ENCODE measurements around the gene ZC3H6.

The ZC3H6 gene

DNA sequence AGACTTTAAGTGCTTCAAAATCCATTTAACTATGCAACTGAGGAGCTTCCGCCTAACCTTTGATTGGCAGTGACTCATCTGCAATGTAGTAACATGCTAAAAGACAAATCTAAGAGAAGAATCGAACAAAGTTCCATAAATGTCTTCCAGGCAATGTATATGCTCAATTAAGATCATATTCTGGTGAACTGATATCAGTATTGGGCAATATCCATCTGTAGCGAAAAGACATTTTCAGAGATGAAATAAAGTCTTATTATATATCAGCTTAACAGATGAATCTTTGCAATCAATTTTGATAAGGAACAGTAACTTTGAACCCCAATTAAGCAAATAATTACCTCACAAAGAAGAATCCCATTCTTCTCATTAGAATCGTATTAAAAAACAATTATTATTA is 32.2 kb upstream of the ZC3H6 start:
- TF ChIP-seq, protein P1, sequence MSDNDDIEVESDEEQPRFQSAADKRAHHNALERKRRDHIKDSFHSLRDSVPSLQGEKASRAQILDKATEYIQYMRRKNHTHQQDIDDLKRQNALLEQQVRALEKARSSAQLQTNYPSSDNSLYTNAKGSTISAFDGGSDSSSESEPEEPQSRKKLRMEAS (IDR thresholded peaks at IDR 0.05; ENCODE audit: low read depth, low read length), result no peak
- TF ChIP-seq, protein P2, sequence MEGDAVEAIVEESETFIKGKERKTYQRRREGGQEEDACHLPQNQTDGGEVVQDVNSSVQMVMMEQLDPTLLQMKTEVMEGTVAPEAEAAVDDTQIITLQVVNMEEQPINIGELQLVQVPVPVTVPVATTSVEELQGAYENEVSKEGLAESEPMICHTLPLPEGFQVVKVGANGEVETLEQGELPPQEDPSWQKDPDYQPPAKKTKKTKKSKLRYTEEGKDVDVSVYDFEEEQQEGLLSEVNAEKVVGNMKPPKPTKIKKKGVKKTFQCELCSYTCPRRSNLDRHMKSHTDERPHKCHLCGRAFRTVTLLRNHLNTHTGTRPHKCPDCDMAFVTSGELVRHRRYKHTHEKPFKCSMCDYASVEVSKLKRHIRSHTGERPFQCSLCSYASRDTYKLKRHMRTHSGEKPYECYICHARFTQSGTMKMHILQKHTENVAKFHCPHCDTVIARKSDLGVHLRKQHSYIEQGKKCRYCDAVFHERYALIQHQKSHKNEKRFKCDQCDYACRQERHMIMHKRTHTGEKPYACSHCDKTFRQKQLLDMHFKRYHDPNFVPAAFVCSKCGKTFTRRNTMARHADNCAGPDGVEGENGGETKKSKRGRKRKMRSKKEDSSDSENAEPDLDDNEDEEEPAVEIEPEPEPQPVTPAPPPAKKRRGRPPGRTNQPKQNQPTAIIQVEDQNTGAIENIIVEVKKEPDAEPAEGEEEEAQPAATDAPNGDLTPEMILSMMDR (IDR thresholded peaks at IDR 0.05; ENCODE audit: low read depth, low read length), result no peak
- TF ChIP-seq MYC (IDR thresholded peaks at IDR 0.05; ENCODE audit: low read depth, low read length) (no peak), POLR2A (IDR thresholded peaks at IDR 0.05; ENCODE audit: extremely low read depth, insufficient read length) (no peak)
- no peak overlapping the region for H3K4me3 ChIP-seq (ENCODE audit: low read depth, low read length)
- no peak for DNase-seq (ENCODE audit: low read depth)

GRCh38 chr2:112244854-112245253 is 30.5 kb upstream of the ZC3H6 start:
- no peak for DNase-seq (ENCODE audit: low read depth)
- TF ChIP-seq, protein P2 (IDR thresholded peaks at IDR 0.05; ENCODE audit: low read depth, low read length), result no peak
- TF ChIP-seq MYC (IDR thresholded peaks at IDR 0.05; ENCODE audit: low read depth, low read length) (no peak), POLR2A (IDR thresholded peaks at IDR 0.05; ENCODE audit: extremely low read depth, insufficient read length) (no peak)
- TF ChIP-seq, protein P1 (IDR thresholded peaks at IDR 0.05; ENCODE audit: low read depth, low read length), result no peak
- no peak overlapping the region for H3K4me3 ChIP-seq (ENCODE audit: low read depth, low read length)

GRCh38 chr2:112251271-112251670 is 24.1 kb upstream of the ZC3H6 start:
- H3K4me3 ChIP-seq (ENCODE audit: low read depth, low read length), result no peak overlapping the region
- DNase-seq (ENCODE audit: low read depth), result no peak
- TF ChIP-seq MYC (IDR thresholded peaks at IDR 0.05; ENCODE audit: low read depth, low read length), result no peak

- TF ChIP-seq, protein P1 (IDR thresholded peaks at IDR 0.05; ENCODE audit: low read depth, low read length), result no peak
- TF ChIP-seq MYC (IDR thresholded peaks at IDR 0.05; ENCODE audit: low read depth, low read length) (no peak), POLR2A (IDR thresholded peaks at IDR 0.05; ENCODE audit: extremely low read depth, insufficient read length) (no peak)
- peak overlapping the region; percentile 81 for H3K4me3 ChIP-seq (ENCODE audit: low read depth, low read length)
- DNase-seq (ENCODE audit: low read depth), result no peak
These were observed 22.1 kb upstream of the ZC3H6 start for GRCh38 chr2:112253261-112253815.

DNA sequence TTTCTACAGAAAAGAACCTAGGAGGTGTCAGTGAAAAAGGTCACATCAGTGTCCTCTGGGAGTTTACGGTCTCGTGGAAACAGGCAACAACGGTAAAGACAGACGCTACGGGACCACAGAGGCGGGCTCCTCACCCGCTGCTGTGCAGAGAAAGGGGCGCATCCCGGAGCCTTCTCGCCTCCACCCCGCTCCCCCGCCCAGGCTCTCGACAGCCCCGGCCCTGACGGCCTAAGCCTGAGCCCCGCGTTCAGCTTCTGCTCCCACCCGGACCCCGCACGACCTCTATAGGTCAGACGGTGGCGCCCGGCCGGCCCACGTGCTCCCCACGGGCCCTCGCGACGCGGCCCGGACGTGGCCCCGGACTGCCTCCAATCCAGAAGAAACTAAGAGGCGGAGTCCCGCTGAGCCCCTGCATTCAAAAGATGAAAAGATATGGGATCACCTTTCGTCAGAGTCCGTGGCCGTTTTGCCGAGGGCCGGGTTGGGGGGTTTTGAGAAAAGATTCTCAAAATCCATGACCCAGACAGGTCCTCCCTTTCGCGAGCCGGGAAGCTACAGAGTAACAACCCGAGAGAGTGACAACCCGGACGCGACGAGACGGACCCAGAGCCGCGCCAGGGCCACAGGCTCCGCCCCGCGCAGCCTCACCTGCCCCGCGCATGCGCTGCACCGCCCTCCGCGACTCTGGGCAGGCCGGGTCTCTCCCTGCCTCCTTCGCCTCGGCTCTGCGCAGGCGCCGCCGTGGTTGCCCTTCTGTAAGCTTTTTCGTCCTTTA is 20.7 kb upstream of the ZC3H6 start, which contains the start of gene ZC3H8:
TSS of gene ZC3H8 (minus strand) at position 577 of the 775 bp plus-strand sequence. CDS start at position 516, 61 bp downstream.
- TF ChIP-seq, protein P1 (IDR thresholded peaks at IDR 0.05; ENCODE audit: low read depth, low read length), result peak; percentile 90
- TF ChIP-seq POLR2A (IDR thresholded peaks at IDR 0.05; ENCODE audit: extremely low read depth, insufficient read length) (peak; percentile 88), MYC (IDR thresholded peaks at IDR 0.05; ENCODE audit: low read depth, low read length) (peak; percentile 91)
- TF ChIP-seq, protein P2 (IDR thresholded peaks at IDR 0.05; ENCODE audit: low read depth, low read length), result no peak
- H3K4me3 ChIP-seq (ENCODE audit: low read depth, low read length), result peak within 1 kb of the TSS; percentile 81
- DNase-seq (ENCODE audit: low read depth), result peak; percentile 94

DNA sequence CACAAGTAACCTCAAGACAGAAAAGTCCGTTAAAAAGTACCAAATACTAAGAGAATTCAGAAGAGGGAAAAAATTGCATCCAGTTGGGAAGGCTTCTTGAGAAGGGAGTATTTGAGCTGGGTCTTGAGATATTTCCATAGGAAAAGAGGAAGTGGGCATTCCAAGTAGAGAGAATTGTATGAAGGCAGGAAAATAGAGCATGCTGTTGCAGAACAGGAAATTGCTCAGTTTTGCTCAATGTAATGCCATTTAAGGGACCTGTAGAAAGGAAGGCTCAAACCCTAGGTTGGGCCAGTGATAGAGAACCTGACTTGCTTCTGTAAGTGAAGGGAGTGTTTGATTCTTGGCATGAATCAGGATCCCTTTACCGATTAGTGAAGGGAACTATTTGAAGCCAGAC is 19.5 kb upstream of the ZC3H6 start:
- H3K4me3 ChIP-seq (ENCODE audit: low read depth, low read length), result peak overlapping the region; percentile 81
- 0 out of 2 replicates have a peak, but pooled peaks have one; percentile 14 for TF ChIP-seq MYC (IDR thresholded peaks at IDR 0.05; ENCODE audit: low read depth, low read length)
- TF ChIP-seq, protein P2 (IDR thresholded peaks at IDR 0.05; ENCODE audit: low read depth, low read length), result no peak
- DNase-seq (ENCODE audit: low read depth), result peak; percentile 85
